DLD1 (cell line): ENCODE results near the gene C11orf21.

Source experiments
- in situ Hi-C: cut with HindIII; loops from 2 replicates; pipeline ENCODE4 v1.10.0; 2017; ENCODE audit warnings: low sequenced_read_pairs

C11orf21 gene

GRCh38 chr11:2310073-2310785, 8.5 kb upstream of the C11orf21 start:
- in situ Hi-C loops: no loop called here

GRCh38 chr11:2309251-2310072, 7.7 kb upstream of the C11orf21 start:
- in situ Hi-C loops: no loop called here

- in situ Hi-C loops: no loop called here
These were observed 7.0 kb upstream of the C11orf21 start for GRCh38 chr11:2308713-2309112.

GRCh38 chr11:2307501-2308331, 6.0 kb upstream of the C11orf21 start:
- in situ Hi-C loops: no loop called here

GRCh38 chr11:2306877-2307500, 5.3 kb upstream of the C11orf21 start:
- in situ Hi-C loops: no loop called here

- in situ Hi-C loops: no loop called here
These were observed 4.7 kb upstream of the C11orf21 start for GRCh38 chr11:2306452-2306823.

GRCh38 chr11:2305788-2306451, 4.2 kb upstream of the C11orf21 start:
- in situ Hi-C loops: no loop called here

- in situ Hi-C loops: no loop called here
These were observed 3.5 kb upstream of the C11orf21 start for GRCh38 chr11:2305140-2305778.

GRCh38 chr11:2304506-2305139, 2.9 kb upstream of the C11orf21 start:
- in situ Hi-C loops: no loop called here

- in situ Hi-C loops: no loop called here
These were observed 2.1 kb upstream of the C11orf21 start for GRCh38 chr11:2303627-2304505.

GRCh38 chr11:2302896-2303626, 1.3 kb upstream of the C11orf21 start:
- in situ Hi-C loops: no loop called here

GRCh38 chr11:2302306-2302895, 683 bp upstream of the C11orf21 start:
- in situ Hi-C loops: no loop called here

GRCh38 chr11:2300936-2301630, 635 bp downstream of the C11orf21 start:
- in situ Hi-C loops: no loop called here

- in situ Hi-C loops: no loop called here
These were observed 1.3 kb downstream of the C11orf21 start for GRCh38 chr11:2300290-2300935.

- in situ Hi-C loops: loop anchor here (5.0 kb wide), 1 partner anchor 112 kb away; no protein-coding TSS in a partner anchor
These were observed 1.9 kb downstream of the C11orf21 start for GRCh38 chr11:2299773-2300172.
